ENCODE measurements around the gene PTGIR.

PTGIR gene

GRCh38 chr19:46598372-46598917 is 26.4 kb downstream of the PTGIR start:
- DNase-seq, result no peak

- DNase-seq, result no peak
Observed at GRCh38 chr19:46596008-46596407, 28.9 kb downstream of the PTGIR start.

GRCh38 chr19:46591870-46592269 is 33.0 kb downstream of the PTGIR start:
- no peak for DNase-seq

DNA sequence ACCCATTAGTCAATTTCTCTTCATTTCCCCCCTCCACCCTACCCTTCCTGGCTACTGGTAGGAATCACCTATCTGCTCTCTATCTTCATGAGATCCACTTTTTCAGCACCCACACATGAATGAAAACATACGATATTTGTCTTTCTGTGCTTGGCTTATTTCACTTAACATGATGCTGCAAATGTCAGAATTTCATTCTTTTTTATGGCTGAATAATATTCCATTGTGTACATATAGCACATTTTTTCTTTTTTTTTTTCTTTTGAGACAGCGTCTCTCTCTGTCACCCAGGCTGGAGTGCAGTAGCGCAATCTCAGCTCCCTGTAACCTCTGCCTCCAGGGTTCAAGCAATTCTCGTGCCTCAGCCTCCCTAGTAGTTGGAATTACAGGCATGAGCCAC is 33.6 kb downstream of the PTGIR start:
- DNase-seq, result no peak

GRCh38 chr19:46587861-46588260 is 37.0 kb downstream of the PTGIR start:
- no peak for DNase-seq

DNA sequence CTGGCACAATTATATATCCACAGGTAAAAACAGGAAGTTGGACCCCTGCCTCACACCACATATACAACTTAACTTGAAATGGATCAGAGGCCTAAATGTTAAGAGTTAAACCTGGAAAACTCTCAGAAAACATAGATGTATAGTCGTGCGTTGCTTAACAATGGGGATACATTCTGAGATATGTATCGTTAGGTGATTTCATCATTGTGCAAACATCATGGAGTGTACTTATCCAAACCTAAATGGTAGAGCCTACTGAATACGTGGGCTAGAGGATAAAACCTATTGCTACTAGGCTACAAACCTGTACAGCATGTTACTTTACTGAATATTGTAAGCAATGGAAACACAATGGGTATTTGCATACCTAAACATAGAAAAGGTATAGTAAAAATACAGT is 38.6 kb downstream of the PTGIR start:
- DNase-seq, result no peak

DNA sequence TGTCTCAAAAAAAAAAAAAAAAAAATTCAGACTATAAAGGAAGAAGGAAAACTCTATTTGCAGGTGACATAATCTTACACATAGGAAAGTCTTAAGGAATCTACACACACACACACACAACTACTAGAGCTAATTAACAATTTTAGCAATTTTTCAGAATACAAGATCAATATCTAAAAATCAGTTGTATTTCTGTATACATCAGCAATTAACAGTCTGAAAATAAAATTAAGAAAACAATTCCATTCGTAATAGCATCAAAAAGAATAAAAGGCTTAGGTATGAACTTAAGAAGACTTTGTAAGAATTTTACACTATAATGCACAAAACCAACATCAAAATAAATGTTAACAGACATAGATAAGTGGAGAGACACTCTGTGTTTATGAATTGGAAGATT is 39.4 kb downstream of the PTGIR start:
- DNase-seq, result no peak

GRCh38 chr19:46580247-46580646 is 44.6 kb downstream of the PTGIR start:
- DNase-seq, result no peak

DNA sequence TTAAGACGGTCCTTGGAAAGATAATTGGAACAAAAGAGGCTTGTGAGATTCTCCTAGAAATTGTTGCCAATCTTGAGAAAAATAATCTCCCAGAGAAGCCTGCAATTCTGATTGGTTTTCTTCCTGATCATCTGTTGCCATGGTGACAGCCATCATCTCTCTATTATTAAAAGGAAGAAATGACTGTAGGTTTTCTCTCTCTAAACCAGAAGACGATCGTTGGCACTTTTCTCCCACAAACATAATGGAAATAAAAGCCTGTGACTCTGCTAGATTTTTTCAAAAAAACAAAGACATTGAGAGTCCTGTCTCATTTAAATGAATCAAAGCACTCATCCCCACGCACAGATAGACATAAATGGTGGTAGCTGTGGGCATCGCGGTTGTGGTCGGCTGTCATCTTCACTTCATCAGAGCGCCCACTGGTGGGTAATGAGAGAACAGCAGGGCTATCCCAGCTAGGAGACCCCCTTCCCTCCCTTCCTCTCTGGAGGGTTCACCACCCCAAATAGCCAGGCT is 45.5 kb downstream of the PTGIR start:
- no peak for DNase-seq

DNA sequence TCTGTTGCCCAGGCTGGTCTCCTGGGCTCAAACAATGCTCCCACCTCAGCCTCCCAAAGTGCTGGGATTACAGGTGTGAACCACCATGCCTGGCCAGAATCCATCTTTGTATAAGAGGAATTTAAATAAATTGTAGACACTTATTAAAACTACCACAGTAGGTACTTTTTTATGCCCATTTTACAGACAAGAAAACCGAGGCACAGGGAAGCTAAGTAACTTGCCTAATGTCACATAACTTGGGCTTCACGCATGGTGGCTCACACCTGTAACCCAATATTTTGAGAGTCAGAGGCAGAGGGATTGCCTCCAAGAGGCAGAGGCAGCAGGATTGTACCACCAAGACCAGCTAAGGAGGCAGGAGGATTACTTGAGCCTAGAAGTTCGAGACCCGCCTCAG is 46.4 kb downstream of the PTGIR start:
- DNase-seq, result no peak

DNA sequence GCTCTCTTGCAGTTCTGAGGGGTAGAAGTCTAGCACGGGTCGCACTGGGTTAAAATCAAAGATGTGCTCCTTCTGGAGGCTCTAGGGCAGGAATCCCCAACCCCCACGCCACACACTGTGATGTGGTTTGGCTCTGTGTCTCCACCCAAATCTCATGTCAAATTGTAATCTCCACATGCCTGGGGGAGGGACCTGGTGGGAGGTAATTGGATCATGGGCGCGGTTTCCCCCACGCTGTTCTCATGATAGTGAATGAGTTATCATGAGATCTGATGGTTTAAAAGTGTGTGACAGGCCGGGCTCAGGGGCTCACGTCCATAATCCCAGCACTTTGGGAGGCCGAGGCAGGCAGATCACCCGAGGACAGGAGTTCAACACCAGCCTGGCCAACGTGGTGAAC is 50.4 kb downstream of the PTGIR start:
- DNase-seq, result no peak

GRCh38 chr19:46573679-46574498 is 51.0 kb downstream of the PTGIR start:
- no peak for DNase-seq

DNA sequence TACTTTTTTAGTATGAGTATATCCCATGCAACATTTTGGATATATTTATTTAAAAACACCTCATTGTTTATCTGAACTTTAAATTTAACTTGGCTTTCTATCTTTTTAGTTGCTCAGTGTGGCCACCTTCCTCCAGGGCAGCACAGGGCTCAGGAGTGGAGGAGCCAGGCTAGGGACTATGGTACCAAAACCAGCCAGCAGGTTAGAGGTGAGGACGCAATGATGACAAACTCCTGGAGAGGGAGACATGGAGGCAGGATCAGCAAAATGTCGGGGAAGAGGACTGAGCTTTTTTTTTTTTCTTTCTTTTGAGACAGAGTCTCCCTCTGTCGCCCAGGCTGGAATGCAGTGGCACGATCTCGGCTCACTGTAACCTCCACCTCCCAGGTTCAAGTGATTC is 53.4 kb downstream of the PTGIR start:
- no peak for DNase-seq
